PC-9 (cell line): ENCODE results near the gene HSD17B2. TPM values are rescaled to one million over a fixed set of nuclear protein-coding genes. Genes with fewer than 3 reads are reported as not detected.

ENCODE experiments used
- BruUV-seq: library from RNA; stranded (reverse); fragments of 400-500 nt; replicated peaks from 2 replicates; lab custom pipeline; 2021; lab: Mats Ljungman, UMichigan
- CTCF ChIA-PET: fragments of 300-600 bp; sonication (Branson Sonifier 250); formaldehyde crosslinking; loops from one replicate; lab custom pipeline; 2022; ENCODE audit warnings: antibody characterized with exemption; lab: Charles Lee
- POLR2A ChIA-PET: fragments of 300-600 bp; sonication (Branson Sonifier 250); formaldehyde crosslinking; loops from one replicate; lab custom pipeline; 2022; ENCODE audit warnings: antibody characterized with exemption; ENCODE audit not compliant: unreplicated experiment; lab: Charles Lee
- DNase-seq, 2 experiments: peaks; one replicate each; pipeline versions ENCODE4 v3.0.0 to v3.0.0-alpha.2; 2015 to 2022; ENCODE audit warnings: mixed read lengths in 1 of 2
- H2AFZ ChIP-seq: fragments of 200-600 bp; sonication (generic); 2 replicates; pipeline ENCODE4 v1.8.1; 2017; ENCODE audit warnings: antibody characterized with exemption
- H3F3A ChIP-seq: fragments of 200-600 bp; sonication (generic); 2 replicates; pipeline ENCODE4 v1.8.1; 2017; ENCODE audit warnings: antibody characterized with exemption, mild to moderate bottlenecking, low read depth; ENCODE audit not compliant: insufficient read depth
- H3K27ac ChIP-seq: fragments of 200-600 bp; sonication (generic); 2 replicates; pipeline ENCODE4 v1.6.1; 2016; ENCODE audit warnings: mixed run types
- H3K27me3 ChIP-seq: fragments of 200-600 bp; sonication (generic); 2 replicates; pipeline ENCODE4 v1.6.1; 2016; ENCODE audit warnings: low read depth, mixed run types; ENCODE audit not compliant: insufficient read depth
- H3K36me3 ChIP-seq: fragments of 200-600 bp; sonication (generic); 2 replicates; pipeline ENCODE4 v1.6.1; 2016; ENCODE audit warnings: low read depth, mixed run types
- H3K4me1 ChIP-seq: fragments of 200-600 bp; sonication (generic); replicated peaks from 2 replicates; pipeline ENCODE4 v1.6.1; 2016; ENCODE audit warnings: mixed run types; ENCODE audit not compliant: insufficient read depth
- H3K4me2 ChIP-seq: fragments of 200-600 bp; sonication (generic); 2 replicates; pipeline ENCODE4 v1.6.1; 2017; ENCODE audit warnings: mixed run types
- H3K4me3 ChIP-seq: fragments of 200-600 bp; sonication (generic); 2 replicates; pipeline ENCODE4 v1.6.1; 2016; ENCODE audit warnings: mixed run types
- H3K79me2 ChIP-seq: fragments of 200-600 bp; sonication (generic); 2 replicates; pipeline ENCODE4 v1.6.1; 2017; ENCODE audit warnings: low read depth, mixed run types
- H3K9me2 ChIP-seq: fragments of 200-600 bp; sonication (generic); 2 replicates; pipeline ENCODE4 v1.8.1; 2017; ENCODE audit warnings: mild to moderate bottlenecking; ENCODE audit not compliant: insufficient read depth
- H3K9me3 ChIP-seq: fragments of 200-600 bp; sonication (generic); 2 replicates; pipeline ENCODE4 v1.8.1; 2016; ENCODE audit warnings: low read depth; ENCODE audit not compliant: insufficient read depth
- H4K20me1 ChIP-seq: fragments of 200-600 bp; sonication (generic); 2 replicates; pipeline ENCODE4 v1.8.1; 2017; ENCODE audit not compliant: insufficient read depth
- CTCF ChIP-seq: fragments of 200-600 bp; sonication (generic); conservative IDR thresholded peaks from 2 replicates; pipeline ENCODE4 v1.6.1; 2017; ENCODE audit warnings: mixed run types, antibody characterized with exemption, mild to moderate bottlenecking, moderate library complexity
- EZH2 ChIP-seq: fragments of 200-600 bp; sonication (generic); IDR thresholded peaks from 2 replicates; pipeline ENCODE4 v1.8.0; 2017; ENCODE audit warnings: antibody characterized with exemption, low read depth
- intact Hi-C: fragments of 100-400 bp; cut with micrococcal nuclease; formaldehyde crosslinking; loops from one replicate; pipeline ENCODE4 v1.10.0; 2022; ENCODE audit not compliant: unreplicated experiment
- total RNA-seq: library from RNA; stranded (reverse); gene quantifications from 2 replicates; pipeline ENCODE4 v1.2.3, GENCODE V29; 2021

Gene HSD17B2
- total RNA-seq, 1 experiment from 2014 or later, result not detected

DNA sequence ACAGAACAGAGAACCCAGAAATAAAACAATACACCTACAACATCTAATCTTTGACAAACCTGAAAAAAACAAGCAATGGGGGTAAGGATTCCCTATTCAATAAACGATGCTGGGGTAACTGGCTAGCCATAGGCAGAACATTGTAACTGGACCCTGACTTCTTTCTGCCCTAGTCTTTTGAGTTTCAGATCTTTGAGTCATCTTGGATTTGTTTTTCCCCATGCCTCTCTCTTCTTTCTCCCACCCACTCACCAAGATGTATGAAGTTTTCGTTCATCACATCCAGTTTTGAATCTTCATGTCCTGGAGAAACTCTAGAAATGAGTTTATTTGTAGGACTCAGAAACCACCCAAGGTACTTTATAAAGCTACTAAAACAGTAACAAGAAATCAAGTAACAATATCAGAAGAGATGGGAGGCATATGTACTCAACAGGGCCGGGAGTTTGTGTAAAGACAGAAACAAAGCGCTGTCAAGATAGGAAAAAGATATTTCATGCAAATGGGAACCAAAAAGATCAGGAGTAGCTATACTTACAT lies 39.0 kb downstream of the HSD17B2 start:
- intact Hi-C loops, result no loop called here
- Histone ChIP-seq H3K4me2 (no peak overlapping the region), H3F3A (no peaks in the 10 kb centered on the region), H2AFZ (no peak overlapping the region), H4K20me1 (no peaks in the 10 kb centered on the region), H3K4me3 (no peak overlapping the region), H3K27ac (no peak overlapping the region), H3K27me3 (peaks cover 29% of the 10 kb centered on the region), H3K9me2 (no peaks in the 10 kb centered on the region), H3K4me1 (no peaks in the 10 kb centered on the region), H3K79me2 (no peaks in the 10 kb centered on the region), H3K36me3 (no peaks in the 10 kb centered on the region), H3K9me3 (no peaks in the 10 kb centered on the region)
- ChIA-PET POLR2A (no interaction called here), CTCF (no interaction called here)
- BruUV-seq, result no TSS peak
- TF ChIP-seq CTCF (no peak), EZH2 (no peak)
- DNase-seq, result no peak

DNA sequence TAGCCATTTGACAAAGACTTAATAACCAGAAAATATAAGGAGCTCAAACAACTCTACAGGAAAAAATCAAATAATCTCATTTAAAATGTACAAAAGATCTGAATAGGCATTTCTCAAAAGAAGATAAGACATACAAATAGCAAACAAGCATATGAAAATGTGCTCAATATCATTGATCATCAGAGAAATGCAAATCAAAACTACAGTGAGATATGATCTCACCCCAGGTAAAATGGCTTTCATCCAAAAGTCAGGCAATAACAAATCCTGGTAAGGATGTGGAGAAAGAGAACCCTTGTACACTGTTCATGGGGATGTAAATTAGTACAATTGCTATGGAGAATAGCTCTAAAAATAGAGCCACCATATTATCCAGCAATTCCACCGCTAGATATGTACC lies 43.1 kb downstream of the HSD17B2 start:
- Histone ChIP-seq H3K9me3 (no peaks in the 10 kb centered on the region), H4K20me1 (no peaks in the 10 kb centered on the region), H3K4me3 (no peak overlapping the region), H2AFZ (no peak overlapping the region), H3K4me2 (no peak overlapping the region), H3F3A (no peaks in the 10 kb centered on the region), H3K27ac (no peak overlapping the region), H3K4me1 (0 out of 2 replicates have a peak, but pooled peaks cover 6% of the 10 kb centered on the region), H3K27me3 (peaks cover 29% of the 10 kb centered on the region), H3K79me2 (no peaks in the 10 kb centered on the region), H3K9me2 (no peaks in the 10 kb centered on the region), H3K36me3 (no peaks in the 10 kb centered on the region)
- ChIA-PET CTCF (no interaction called here), POLR2A (no interaction called here)
- intact Hi-C loops, result no loop called here
- no peak for TF ChIP-seq CTCF
- no peak for TF ChIP-seq EZH2
- BruUV-seq, result no TSS peak
- no peak for DNase-seq

DNA sequence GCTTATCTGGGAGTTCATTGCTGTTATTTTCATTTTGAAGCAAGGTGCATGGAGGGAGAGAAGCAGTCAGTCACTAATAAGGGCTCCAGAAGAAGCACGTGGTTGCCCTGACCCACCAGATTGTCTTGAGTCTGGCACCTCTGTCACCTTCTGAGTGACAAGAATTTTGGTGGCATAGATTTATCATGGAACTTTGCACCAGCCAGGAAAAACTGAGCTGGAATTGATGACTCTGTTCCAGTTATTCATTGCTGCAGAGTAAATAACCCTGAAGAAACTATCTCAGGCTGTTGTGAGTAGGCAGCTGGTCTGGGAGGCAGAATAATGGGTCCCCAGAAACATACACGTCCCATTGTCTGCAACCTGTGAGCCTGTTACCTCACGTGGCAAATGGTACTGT lies 44.8 kb downstream of the HSD17B2 start:
- Histone ChIP-seq H2AFZ (no peak overlapping the region), H3K4me3 (no peak overlapping the region), H3K4me1 (0 out of 2 replicates have a peak, but pooled peaks cover 6% of the 10 kb centered on the region), H3F3A (no peaks in the 10 kb centered on the region), H3K27me3 (peaks cover 20% of the 10 kb centered on the region; the same call in 1 of the 2 replicates), H3K4me2 (no peak overlapping the region), H3K9me2 (no peaks in the 10 kb centered on the region), H3K36me3 (no peaks in the 10 kb centered on the region), H3K79me2 (no peaks in the 10 kb centered on the region), H3K9me3 (no peaks in the 10 kb centered on the region), H3K27ac (no peak overlapping the region), H4K20me1 (no peaks in the 10 kb centered on the region)
- CTCF ChIA-PET, result no interaction called here
- intact Hi-C loops, result no loop called here
- BruUV-seq, result no TSS peak
- TF ChIP-seq EZH2, result no peak
- DNase-seq, result no peak
- POLR2A ChIA-PET, result no interaction called here

DNA sequence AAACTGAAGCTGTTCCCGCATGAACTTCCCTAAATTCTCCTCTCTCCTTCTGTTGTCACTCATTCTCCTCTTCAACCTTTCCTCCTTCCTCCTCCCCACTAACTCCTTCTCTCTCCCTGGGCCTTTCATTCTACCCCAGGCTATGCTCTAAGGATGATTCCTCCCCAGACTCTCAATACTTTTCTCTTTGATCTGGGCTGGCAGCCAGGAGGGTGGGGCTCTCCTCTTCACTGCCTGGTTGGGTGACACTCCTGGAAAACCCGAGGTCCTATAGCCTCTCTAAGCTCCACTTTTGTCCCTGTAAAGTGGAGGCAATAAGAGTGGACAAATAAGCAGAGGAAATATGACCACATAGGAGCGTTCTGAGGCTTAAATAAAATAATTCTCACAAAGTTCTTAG lies 46.2 kb downstream of the HSD17B2 start:
- POLR2A ChIA-PET, result no interaction called here
- Histone ChIP-seq H3K79me2 (no peaks in the 10 kb centered on the region), H3K9me3 (no peaks in the 10 kb centered on the region), H2AFZ (no peak overlapping the region), H3K4me2 (no peak overlapping the region), H3K36me3 (no peaks in the 10 kb centered on the region), H3K4me1 (0 out of 2 replicates have a peak, but pooled peaks cover 6% of the 10 kb centered on the region), H3K4me3 (no peak overlapping the region), H3K27ac (no peak overlapping the region), H3K27me3 (peaks cover 12% of the 10 kb centered on the region; the same call in 1 of the 2 replicates), H4K20me1 (no peaks in the 10 kb centered on the region), H3K9me2 (no peaks in the 10 kb centered on the region), H3F3A (no peaks in the 10 kb centered on the region)
- no peak for DNase-seq
- no peak for TF ChIP-seq EZH2
- no peak for TF ChIP-seq CTCF
- intact Hi-C loops, result no loop called here
- CTCF ChIA-PET, result no interaction called here
- BruUV-seq, result no TSS peak
